Kidney (tissue), 14 donors: ENCODE data around the gene HAUS1. TPM values are rescaled to one million over a fixed set of nuclear protein-coding genes. Genes with fewer than 3 reads are reported as not detected.

Experiments
- DNase-seq, 5 donors: peaks; one replicate each; pipeline ENCODE4 v3.0.0-alpha.2; 2013 to 2020
- FAIRE-seq: peaks from 2 replicates; lab custom pipeline; 2012; peaks lifted over from hg19 to GRCh38; lab: Jason Lieb, UNC
- H3K27ac ChIP-seq, 2 donors: one replicate each; pipeline ENCODE4 v1.7.0; 2013; ENCODE audit warnings: low read depth in 2 of 2, low read length in 2 of 2, inconsistent platforms in 1 of 2
- H3K27me3 ChIP-seq: one replicate; pipeline ENCODE4 v1.7.1; 2013; ENCODE audit warnings: low read length, inconsistent platforms; ENCODE audit not compliant: control insufficient read depth, insufficient read depth
- H3K36me3 ChIP-seq, 3 donors: one replicate each; pipeline versions ENCODE4 v1.7.0 to v1.7.1; 2013; ENCODE audit warnings: low read length in 3 of 3, control low read depth in 1 of 3, inconsistent platforms in 1 of 3; ENCODE audit not compliant: insufficient read depth in 3 of 3, control insufficient read depth in 2 of 3
- H3K4me1 ChIP-seq, 3 donors: one replicate each; pipeline versions ENCODE4 v1.7.0 to v1.7.1; 2013; ENCODE audit warnings: low read length in 3 of 3, inconsistent platforms in 1 of 3, low read depth in 1 of 3; ENCODE audit not compliant: control insufficient read depth in 2 of 3, insufficient read depth in 2 of 3
- H3K4me3 ChIP-seq, 3 donors: one replicate each; pipeline versions ENCODE4 v1.7.0 to v1.8.1; 2013; ENCODE audit warnings: low read length in 3 of 3, control low read depth in 1 of 3, inconsistent platforms in 1 of 3
- H3K9ac ChIP-seq, 3 donors: one replicate each; pipeline versions ENCODE4 v1.7.0 to v1.7.1; 2013; ENCODE audit warnings: low read length in 3 of 3, control low read depth in 1 of 3, inconsistent platforms in 1 of 3
- H3K9me3 ChIP-seq, 3 donors: one replicate each; pipeline versions ENCODE4 v1.7.0 to v1.7.1; 2013; ENCODE audit warnings: low read length in 3 of 3, control low read depth in 1 of 3, inconsistent platforms in 1 of 3; ENCODE audit not compliant: control insufficient read depth in 2 of 3, insufficient read depth in 1 of 3
- intact Hi-C: fragments of 100-400 bp; cut with DNase I; formaldehyde crosslinking; loops from one replicate; pipeline ENCODE4 v1.11.1; 2022
- polyA plus RNA-seq: library from polyadenylated mRNA; stranded (reverse); fragments of 350-450 nt; fragmentation: Illumina TruSeq; extraction: RNeasy Lipid Tissue Mini Kit (QIAGEN cat#74804); gene quantifications from one replicate; pipeline ENCODE4 v1.2.3, GENCODE V29; 2014; ENCODE audit warnings: low read depth, low replicate concordance; ENCODE audit not compliant: insufficient read depth
- total RNA-seq: library from RNA; stranded (reverse); fragmentation: NEBNext Ultra II Directional; extraction: Animal tissue kit (Norgen Biotek cat#: 25700); gene quantifications from one replicate; pipeline ENCODE4 v1.2.1, GENCODE V29; 2021
- TF ChIP-seq, protein P1 (sequence below): IDR thresholded peaks from 3 replicates; pipeline ENCODE4 v1.5.1; 2012; ENCODE audit warnings: mild to moderate bottlenecking, moderate library complexity, borderline replicate concordance; ENCODE audit not compliant: insufficient read depth; ENCODE audit errors: extremely low read depth
- donor health status: control.
- donor health status: control.
- donor health status: control.
- donor health status: control.
- donor health status: control.
- donor health status: DM: yes; HTN: yes; CAD: no.
- donor health status: Normal renal cell carcinoma (clear cell type).

Gene HAUS1
- total and polyA plus RNA-seq, 2 donors from 2014 or later: 18.6 to 22.2 TPM

- Histone ChIP-seq H3K4me3 (no peak overlapping the region), H3K27me3 (no peaks in the 10 kb centered on the region), H3K9ac (no peak overlapping the region), H3K9me3 (no peaks in the 10 kb centered on the region), H3K4me1 (peaks cover 3 to 11% (median 3%) of the 10 kb centered on the region in 3 donors), H3K36me3 (no peaks in the 10 kb centered on the region), H3K27ac (no peak overlapping the region)
- TF ChIP-seq, protein P1, sequence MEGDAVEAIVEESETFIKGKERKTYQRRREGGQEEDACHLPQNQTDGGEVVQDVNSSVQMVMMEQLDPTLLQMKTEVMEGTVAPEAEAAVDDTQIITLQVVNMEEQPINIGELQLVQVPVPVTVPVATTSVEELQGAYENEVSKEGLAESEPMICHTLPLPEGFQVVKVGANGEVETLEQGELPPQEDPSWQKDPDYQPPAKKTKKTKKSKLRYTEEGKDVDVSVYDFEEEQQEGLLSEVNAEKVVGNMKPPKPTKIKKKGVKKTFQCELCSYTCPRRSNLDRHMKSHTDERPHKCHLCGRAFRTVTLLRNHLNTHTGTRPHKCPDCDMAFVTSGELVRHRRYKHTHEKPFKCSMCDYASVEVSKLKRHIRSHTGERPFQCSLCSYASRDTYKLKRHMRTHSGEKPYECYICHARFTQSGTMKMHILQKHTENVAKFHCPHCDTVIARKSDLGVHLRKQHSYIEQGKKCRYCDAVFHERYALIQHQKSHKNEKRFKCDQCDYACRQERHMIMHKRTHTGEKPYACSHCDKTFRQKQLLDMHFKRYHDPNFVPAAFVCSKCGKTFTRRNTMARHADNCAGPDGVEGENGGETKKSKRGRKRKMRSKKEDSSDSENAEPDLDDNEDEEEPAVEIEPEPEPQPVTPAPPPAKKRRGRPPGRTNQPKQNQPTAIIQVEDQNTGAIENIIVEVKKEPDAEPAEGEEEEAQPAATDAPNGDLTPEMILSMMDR: no peak
- intact Hi-C loops: no loop called here
- DNase-seq: no peak
- no peak for FAIRE-seq
These were observed 48.4 kb upstream of the HAUS1 start for GRCh38 chr18:46055838-46056230.

- TF ChIP-seq, protein P1: no peak
- Histone ChIP-seq H3K9ac (no peak overlapping the region), H3K27me3 (no peaks in the 10 kb centered on the region), H3K4me3 (no peak overlapping the region), H3K36me3 (no peaks in the 10 kb centered on the region), H3K9me3 (no peaks in the 10 kb centered on the region), H3K4me1 (no peaks in the 10 kb centered on the region), H3K27ac (no peak overlapping the region)
- intact Hi-C loops: no loop called here
- FAIRE-seq: no peak
- DNase-seq: no peak
These were observed 43.8 kb upstream of the HAUS1 start for GRCh38 chr18:46060359-46060841.

- intact Hi-C loops: no loop called here
These were observed 42.8 kb upstream of the HAUS1 start for GRCh38 chr18:46061387-46061786.

More at GRCh38 chr18:46061387-46061786, 42.8 kb upstream of the HAUS1 start:
- FAIRE-seq (no peak), DNase-seq (no peak)
- Histone ChIP-seq H3K27ac (no peak overlapping the region), H3K9me3 (no peaks in the 10 kb centered on the region), H3K4me1 (no peaks in the 10 kb centered on the region), H3K27me3 (no peaks in the 10 kb centered on the region), H3K36me3 (no peaks in the 10 kb centered on the region), H3K4me3 (no peak overlapping the region), H3K9ac (no peak overlapping the region)
- TF ChIP-seq, protein P1: no peak
